Glutamatergic neuron (in vitro differentiated cells): ENCODE data around the gene IFNW1. TPM values are rescaled to one million over a fixed set of nuclear protein-coding genes. Genes with fewer than 3 reads are reported as not detected.
"Not testable (repeated sequence)": the region's sequence is repeated elsewhere in the genome, so short reads cannot be mapped to it uniquely, and the experiment has no call there.

Experiments used
- DNase-seq: peaks from one replicate; pipeline ENCODE4 v3.0.0; 2022
- H3K27ac Mint-ChIP-seq: one replicate; pipeline ENCODE4 v1.8.0; 2020; ENCODE audit warnings: mild to moderate bottlenecking, mixed read lengths, inconsistent platforms; ENCODE audit not compliant: unreplicated experiment
- H3K27me3 Mint-ChIP-seq: one replicate; pipeline ENCODE4 v1.8.0; 2020; ENCODE audit warnings: mild to moderate bottlenecking, moderate library complexity, mixed read lengths, inconsistent platforms; ENCODE audit not compliant: unreplicated experiment
- H3K36me3 Mint-ChIP-seq: one replicate; pipeline ENCODE4 v1.8.0; 2020; ENCODE audit warnings: mild to moderate bottlenecking, mixed read lengths, inconsistent platforms; ENCODE audit not compliant: unreplicated experiment
- H3K4me1 Mint-ChIP-seq: one replicate; pipeline ENCODE4 v1.8.0; 2020; ENCODE audit warnings: mild to moderate bottlenecking, low read depth, mixed read lengths, inconsistent platforms; ENCODE audit not compliant: unreplicated experiment
- H3K4me3 Mint-ChIP-seq: one replicate; pipeline ENCODE4 v1.8.0; 2020; ENCODE audit warnings: mild to moderate bottlenecking, mixed read lengths, inconsistent platforms; ENCODE audit not compliant: unreplicated experiment
- H3K9me3 Mint-ChIP-seq: one replicate; pipeline ENCODE4 v1.8.0; 2020; ENCODE audit warnings: mild to moderate bottlenecking, moderate library complexity, mixed read lengths, inconsistent platforms; ENCODE audit not compliant: unreplicated experiment
- long read RNA-seq: library from polyadenylated mRNA; unstranded; transcript quantifications from one replicate; pipeline ENCODE4 v2.0.0, GENCODE V29; 2020; ENCODE audit not compliant: unreplicated experiment
- total RNA-seq: library from RNA; stranded (reverse); fragmentation: NEBNext Ultra II Directional; extraction: Animal tissue kit (Norgen Biotek cat#: 25700); gene quantifications from one replicate; pipeline ENCODE4 v1.2.1, GENCODE V29; 2021; ENCODE audit not compliant: unreplicated experiment
- TF ChIP-seq, protein P1 (sequence below): fragments of 200-600 bp; sonication (generic); IDR thresholded peaks from one replicate; pipeline ENCODE4 v1.5.0; 2021; ENCODE audit not compliant: partially characterized antibody, unreplicated experiment

The IFNW1 gene
- not detected for total RNA-seq
- long read RNA-seq = 0 reads

DNA sequence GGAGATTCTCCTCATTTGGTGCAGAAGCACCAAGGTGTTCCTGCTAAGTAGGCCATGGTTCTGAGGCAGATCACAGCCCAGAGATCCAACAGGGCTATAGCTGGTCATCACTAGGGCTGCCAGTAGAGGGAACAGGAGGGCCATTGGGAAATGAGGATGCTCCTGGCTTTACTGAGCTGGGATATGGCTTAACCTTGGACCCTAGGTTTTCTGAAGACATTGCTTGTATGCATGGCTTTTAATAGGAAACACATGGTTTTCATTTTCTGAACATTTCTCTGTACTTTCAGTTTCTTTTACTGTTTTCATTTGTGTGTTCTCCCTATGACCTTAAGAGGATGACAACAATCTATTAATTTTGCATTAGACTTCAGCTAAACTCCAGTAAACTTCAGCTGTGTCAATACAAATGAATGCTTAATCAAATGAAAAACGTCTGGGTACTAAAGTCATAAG is at the start of gene IFNW1:
IFNW1 (minus strand) TSS at position 406 of the 456 bp plus-strand sequence; CDS start at position 144, 262 bp downstream.
- TF ChIP-seq, protein P1, sequence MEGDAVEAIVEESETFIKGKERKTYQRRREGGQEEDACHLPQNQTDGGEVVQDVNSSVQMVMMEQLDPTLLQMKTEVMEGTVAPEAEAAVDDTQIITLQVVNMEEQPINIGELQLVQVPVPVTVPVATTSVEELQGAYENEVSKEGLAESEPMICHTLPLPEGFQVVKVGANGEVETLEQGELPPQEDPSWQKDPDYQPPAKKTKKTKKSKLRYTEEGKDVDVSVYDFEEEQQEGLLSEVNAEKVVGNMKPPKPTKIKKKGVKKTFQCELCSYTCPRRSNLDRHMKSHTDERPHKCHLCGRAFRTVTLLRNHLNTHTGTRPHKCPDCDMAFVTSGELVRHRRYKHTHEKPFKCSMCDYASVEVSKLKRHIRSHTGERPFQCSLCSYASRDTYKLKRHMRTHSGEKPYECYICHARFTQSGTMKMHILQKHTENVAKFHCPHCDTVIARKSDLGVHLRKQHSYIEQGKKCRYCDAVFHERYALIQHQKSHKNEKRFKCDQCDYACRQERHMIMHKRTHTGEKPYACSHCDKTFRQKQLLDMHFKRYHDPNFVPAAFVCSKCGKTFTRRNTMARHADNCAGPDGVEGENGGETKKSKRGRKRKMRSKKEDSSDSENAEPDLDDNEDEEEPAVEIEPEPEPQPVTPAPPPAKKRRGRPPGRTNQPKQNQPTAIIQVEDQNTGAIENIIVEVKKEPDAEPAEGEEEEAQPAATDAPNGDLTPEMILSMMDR = no peak
- no peaks in the 10 kb centered on the region for H3K4me1 Mint-ChIP-seq
- no peak within 1 kb of the TSS for H3K27ac Mint-ChIP-seq
- H3K4me3 Mint-ChIP-seq = no peak within 1 kb of the TSS
- no peaks in the 10 kb centered on the region for H3K9me3 Mint-ChIP-seq
- H3K36me3 Mint-ChIP-seq = no peaks in the 10 kb centered on the region
- DNase-seq = no peak
- no peaks in the 10 kb centered on the region for H3K27me3 Mint-ChIP-seq

DNA sequence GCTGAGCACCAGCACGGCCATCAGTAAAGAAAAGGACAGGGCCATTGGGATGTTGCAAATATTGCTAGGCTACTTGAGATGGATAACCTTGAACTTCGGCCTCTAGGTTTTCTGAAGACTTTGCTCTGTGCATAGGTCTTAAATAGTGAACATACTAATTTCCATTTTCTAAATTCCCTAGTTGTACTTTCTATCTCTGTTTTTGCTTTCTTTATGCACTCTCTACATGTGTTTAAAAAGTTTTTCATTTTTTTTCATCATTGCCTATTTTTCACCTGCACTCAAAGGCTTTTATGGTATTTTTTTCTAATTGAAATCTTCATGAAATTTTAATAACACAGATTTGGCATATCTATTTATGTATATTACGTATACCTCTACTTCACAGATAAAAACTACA is 45.9 kb upstream of the IFNW1 start, which contains the start of gene IFNA4:
IFNA4 (minus strand) TSS at position 101 of the 400 bp plus-strand sequence; CDS start at position 45, 56 bp downstream.
- H3K27me3 Mint-ChIP-seq, H3K9me3 Mint-ChIP-seq, H3K4me1 Mint-ChIP-seq, H3K4me3 Mint-ChIP-seq, H3K27ac Mint-ChIP-seq, DNase-seq, H3K36me3 Mint-ChIP-seq: not testable (repeated sequence)

DNA sequence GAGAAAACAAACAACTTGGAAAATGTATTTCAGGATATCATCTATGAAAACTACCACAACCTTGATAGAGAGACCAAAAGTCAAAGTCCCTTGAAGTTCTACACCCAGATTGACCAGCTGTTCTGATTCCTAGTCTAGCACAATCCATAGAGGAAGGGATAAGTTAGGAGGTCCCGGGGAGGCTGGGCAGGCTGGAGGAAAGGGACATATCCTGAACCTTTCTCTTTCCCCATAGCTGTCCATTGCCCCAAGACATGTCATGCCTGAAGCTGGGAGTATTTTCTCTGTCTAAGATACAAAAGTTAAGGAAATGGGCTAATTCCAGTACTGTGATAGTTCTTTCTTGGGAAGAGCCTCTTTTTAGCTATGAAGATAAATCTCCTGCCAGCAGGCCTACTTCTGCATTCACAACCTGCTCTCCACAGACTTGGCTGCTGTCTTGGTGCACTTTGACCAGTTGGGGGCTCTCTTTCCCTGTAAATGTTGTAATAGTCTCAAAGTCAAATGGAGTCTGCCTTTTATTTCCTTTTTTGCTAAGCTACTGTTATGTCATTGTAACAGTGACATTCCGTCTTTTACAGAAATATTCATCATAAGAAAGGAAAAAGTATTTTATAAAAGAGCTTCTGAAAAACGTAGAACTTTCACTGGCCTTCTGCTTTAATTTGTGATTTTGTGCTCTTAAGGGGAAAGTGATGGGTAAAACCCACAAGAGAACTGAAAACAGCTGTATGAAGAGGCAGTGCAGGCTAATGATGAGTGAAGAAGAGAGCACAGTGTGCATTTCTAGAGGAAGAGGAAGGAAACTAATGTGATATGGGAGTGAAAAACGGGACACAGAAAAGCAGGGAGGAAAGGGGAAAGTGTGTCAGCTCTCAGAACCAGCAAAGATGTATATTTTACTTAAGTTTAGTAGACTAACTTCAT is 41.4 kb upstream of the IFNW1 start:
- not testable (repeated sequence) for H3K4me1 Mint-ChIP-seq, H3K36me3 Mint-ChIP-seq
- TF ChIP-seq, protein P1 = peak; percentile 60

DNA sequence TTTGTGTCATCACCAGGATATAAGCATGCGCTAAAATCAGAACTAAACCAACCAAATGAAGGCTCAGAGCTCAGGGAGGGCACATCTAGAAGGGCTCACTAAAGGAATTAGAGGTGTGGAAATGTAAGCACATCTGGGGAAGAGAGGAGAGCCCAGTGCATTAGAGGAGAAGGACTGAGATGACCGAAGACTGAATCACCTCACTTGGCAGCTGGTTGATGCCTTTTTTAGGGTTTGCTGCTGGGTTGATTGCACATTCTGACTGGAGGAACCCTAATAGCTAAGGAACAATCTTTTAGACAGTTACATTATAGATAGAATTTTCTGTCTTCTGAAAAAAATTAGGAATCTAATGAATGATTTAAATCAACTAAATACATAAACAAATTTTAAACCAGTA is 33.0 kb upstream of the IFNW1 start:
- TF ChIP-seq, protein P1 = no peak
- Mint-ChIP-seq H3K9me3 (no peaks in the 10 kb centered on the region), H3K27me3 (no peaks in the 10 kb centered on the region), H3K4me1 (no peaks in the 10 kb centered on the region), H3K4me3 (no peak overlapping the region), H3K36me3 (no peaks in the 10 kb centered on the region), H3K27ac (no peak overlapping the region)
- no peak for DNase-seq

More for the DNA sequence above, 41.4 kb upstream of the IFNW1 start:
- not testable (repeated sequence) for H3K27me3 Mint-ChIP-seq, H3K27ac Mint-ChIP-seq, H3K4me3 Mint-ChIP-seq, H3K9me3 Mint-ChIP-seq, DNase-seq

DNA sequence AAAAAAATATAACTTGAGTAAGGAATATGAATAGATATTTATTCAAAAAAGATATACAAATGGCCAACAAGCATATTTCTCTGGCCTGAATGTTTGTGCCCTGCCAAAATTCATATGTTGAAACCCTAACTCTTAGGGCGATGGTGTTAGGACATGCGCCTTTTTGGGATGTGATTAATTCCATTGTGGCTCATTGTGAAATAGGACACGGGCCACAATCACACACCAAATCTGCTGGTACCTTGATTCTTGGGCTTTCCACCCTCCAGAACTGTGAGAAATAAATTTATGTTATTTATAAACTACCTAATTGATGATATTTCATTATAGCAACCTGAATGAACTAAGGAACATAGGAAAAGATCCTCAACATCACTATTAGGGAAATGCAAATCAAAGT is 30.5 kb upstream of the IFNW1 start:
- Mint-ChIP-seq H3K4me1 (no peaks in the 10 kb centered on the region), H3K27me3 (no peaks in the 10 kb centered on the region), H3K36me3 (no peaks in the 10 kb centered on the region), H3K9me3 (no peaks in the 10 kb centered on the region), H3K27ac (no peak overlapping the region), H3K4me3 (no peak overlapping the region)
- TF ChIP-seq, protein P1 = no peak
- DNase-seq = no peak
